ENCODE results near the gene INPP4A.

DNA sequence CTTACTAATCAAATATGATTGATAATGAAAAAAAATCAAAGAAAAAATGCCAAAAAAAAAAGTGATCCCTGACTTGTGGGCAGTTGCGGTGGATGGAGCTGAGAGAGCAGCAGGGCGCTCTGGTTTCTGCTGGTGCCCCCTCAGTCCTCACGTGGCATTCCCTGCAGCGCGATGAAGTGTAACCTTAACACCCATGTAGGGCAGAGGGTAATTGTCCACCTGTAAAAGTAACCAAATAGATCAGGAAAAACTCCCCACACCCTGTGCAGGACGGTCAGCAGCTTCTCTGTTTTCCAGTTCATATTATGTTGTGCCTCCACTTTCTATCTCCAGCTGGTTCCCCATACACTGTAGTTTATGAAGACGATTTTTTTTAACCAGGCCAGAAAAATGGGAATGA is 138.6 kb downstream of the INPP4A start:
- TF ChIP-seq, protein P1, sequence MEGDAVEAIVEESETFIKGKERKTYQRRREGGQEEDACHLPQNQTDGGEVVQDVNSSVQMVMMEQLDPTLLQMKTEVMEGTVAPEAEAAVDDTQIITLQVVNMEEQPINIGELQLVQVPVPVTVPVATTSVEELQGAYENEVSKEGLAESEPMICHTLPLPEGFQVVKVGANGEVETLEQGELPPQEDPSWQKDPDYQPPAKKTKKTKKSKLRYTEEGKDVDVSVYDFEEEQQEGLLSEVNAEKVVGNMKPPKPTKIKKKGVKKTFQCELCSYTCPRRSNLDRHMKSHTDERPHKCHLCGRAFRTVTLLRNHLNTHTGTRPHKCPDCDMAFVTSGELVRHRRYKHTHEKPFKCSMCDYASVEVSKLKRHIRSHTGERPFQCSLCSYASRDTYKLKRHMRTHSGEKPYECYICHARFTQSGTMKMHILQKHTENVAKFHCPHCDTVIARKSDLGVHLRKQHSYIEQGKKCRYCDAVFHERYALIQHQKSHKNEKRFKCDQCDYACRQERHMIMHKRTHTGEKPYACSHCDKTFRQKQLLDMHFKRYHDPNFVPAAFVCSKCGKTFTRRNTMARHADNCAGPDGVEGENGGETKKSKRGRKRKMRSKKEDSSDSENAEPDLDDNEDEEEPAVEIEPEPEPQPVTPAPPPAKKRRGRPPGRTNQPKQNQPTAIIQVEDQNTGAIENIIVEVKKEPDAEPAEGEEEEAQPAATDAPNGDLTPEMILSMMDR (conservative IDR thresholded peaks at IDR 0.05; ENCODE audit: low read depth, low read length) = no peak
- TF ChIP-seq EZH2 (IDR thresholded peaks at IDR 0.05; ENCODE audit: low read length, unreplicated experiment) (no peak), EZH2phosphoT487 (IDR thresholded peaks at IDR 0.05; ENCODE audit: borderline replicate concordance, low read length) (no peak)

Data from PC-3 (cell line).